Skeletal muscle satellite cell (primary cell): ENCODE results near the gene SGO2.
"Not testable (repeated sequence)": the region's sequence is repeated elsewhere in the genome, so short reads cannot be mapped to it uniquely, and the experiment has no call there.

Experiments
- H3K27me3 ChIP-seq: 2 replicates; pipeline ENCODE4 v1.7.0; 2013; ENCODE audit warnings: low read length; ENCODE audit not compliant: control insufficient read depth, insufficient read depth
- H3K36me3 ChIP-seq: 2 replicates; pipeline ENCODE4 v1.7.0; 2013; ENCODE audit warnings: mild to moderate bottlenecking, control low read depth, low read length; ENCODE audit not compliant: insufficient read depth
- H3K4me1 ChIP-seq: 2 replicates; pipeline ENCODE4 v1.7.0; 2013; ENCODE audit warnings: low read length; ENCODE audit not compliant: control insufficient read depth, insufficient read depth
- H3K4me2 ChIP-seq: 2 replicates; pipeline ENCODE4 v1.7.0; 2013; ENCODE audit warnings: mild to moderate bottlenecking, low read length
- H3K4me3 ChIP-seq: 2 replicates; pipeline ENCODE4 v1.7.0; 2013; ENCODE audit warnings: low read length
- H3K9ac ChIP-seq: 2 replicates; pipeline ENCODE4 v1.7.0; 2013; ENCODE audit warnings: mild to moderate bottlenecking, low read depth, low read length, moderate library complexity
- H3K9me3 ChIP-seq: replicated peaks from 2 replicates; pipeline ENCODE4 v1.7.0; 2013; ENCODE audit warnings: mild to moderate bottlenecking, control low read depth, low read length

SGO2 gene

GRCh38 chr2:200595913-200596312 lies 69.9 kb downstream of the SGO2 start:
- Histone ChIP-seq H3K9ac (no peak overlapping the region), H3K4me1 (peaks cover 18% of the 10 kb centered on the region), H3K4me2 (no peak overlapping the region), H3K4me3 (no peak overlapping the region), H3K9me3 (no peaks in the 10 kb centered on the region), H3K27me3 (no peaks in the 10 kb centered on the region), H3K36me3 (peaks cover 8% of the 10 kb centered on the region)

- peaks cover 8% of the 10 kb centered on the region for H3K36me3 ChIP-seq
- H3K9me3 ChIP-seq = no peaks in the 10 kb centered on the region
- no peaks in the 10 kb centered on the region for H3K27me3 ChIP-seq
- no peak overlapping the region for H3K4me2 ChIP-seq
- H3K9ac ChIP-seq = no peak overlapping the region
- H3K4me1 ChIP-seq = peaks cover 20% of the 10 kb centered on the region
- H3K4me3 ChIP-seq = no peak overlapping the region
These were observed 71.0 kb downstream of the SGO2 start for GRCh38 chr2:200596774-200597570.

- peaks cover 13% of the 10 kb centered on the region for H3K36me3 ChIP-seq
- H3K9me3 ChIP-seq = no peaks in the 10 kb centered on the region
- H3K4me2 ChIP-seq = no peak overlapping the region
- no peak overlapping the region for H3K9ac ChIP-seq
- H3K4me3 ChIP-seq = no peak overlapping the region
- H3K4me1 ChIP-seq = peaks cover 25% of the 10 kb centered on the region
- H3K27me3 ChIP-seq = no peaks in the 10 kb centered on the region
These were observed 73.2 kb downstream of the SGO2 start for GRCh38 chr2:200599206-200599605.

GRCh38 chr2:200600549-200601225 lies 74.7 kb downstream of the SGO2 start:
- Histone ChIP-seq H3K9me3 (no peaks in the 10 kb centered on the region), H3K4me2 (peak overlapping the region; percentile 35), H3K27me3 (no peaks in the 10 kb centered on the region), H3K36me3 (peaks cover 11% of the 10 kb centered on the region), H3K4me3 (no peak overlapping the region), H3K4me1 (peaks cover 33% of the 10 kb centered on the region), H3K9ac (no peak overlapping the region)

- Histone ChIP-seq H3K9ac (no peak overlapping the region), H3K4me1 (peaks cover 33% of the 10 kb centered on the region), H3K4me2 (no peak overlapping the region), H3K9me3 (no peaks in the 10 kb centered on the region), H3K36me3 (peaks cover 6% of the 10 kb centered on the region), H3K4me3 (no peak overlapping the region), H3K27me3 (no peaks in the 10 kb centered on the region)
These were observed 76.6 kb downstream of the SGO2 start for GRCh38 chr2:200602584-200602983.

GRCh38 chr2:200603972-200604371 lies 78.0 kb downstream of the SGO2 start:
- H3K27me3 ChIP-seq = no peaks in the 10 kb centered on the region
- peaks cover 41% of the 10 kb centered on the region for H3K4me1 ChIP-seq
- H3K9ac ChIP-seq = peak overlapping the region; percentile 22
- H3K4me2 ChIP-seq = peak overlapping the region; percentile 52
- no peaks in the 10 kb centered on the region for H3K9me3 ChIP-seq
- H3K4me3 ChIP-seq = no peak overlapping the region
- peaks cover 6% of the 10 kb centered on the region for H3K36me3 ChIP-seq

GRCh38 chr2:200604571-200605255 lies 78.7 kb downstream of the SGO2 start:
- Histone ChIP-seq H3K4me2 (peak overlapping the region; percentile 52), H3K4me1 (peaks cover 48% of the 10 kb centered on the region), H3K9ac (peak overlapping the region; percentile 22), H3K36me3 (peaks cover 6% of the 10 kb centered on the region), H3K4me3 (no peak overlapping the region), H3K9me3 (no peaks in the 10 kb centered on the region), H3K27me3 (no peaks in the 10 kb centered on the region)

- H3K4me1 ChIP-seq = peaks cover 41% of the 10 kb centered on the region
- H3K27me3 ChIP-seq = no peaks in the 10 kb centered on the region
- no peak overlapping the region for H3K9ac ChIP-seq
- peak overlapping the region; percentile 30 for H3K4me3 ChIP-seq
- peaks cover 16% of the 10 kb centered on the region for H3K36me3 ChIP-seq
- peak overlapping the region; percentile 77 for H3K4me2 ChIP-seq
- H3K9me3 ChIP-seq = no peaks in the 10 kb centered on the region
These were observed 82.5 kb downstream of the SGO2 start for GRCh38 chr2:200608341-200609027.

- H3K4me2 ChIP-seq = peak overlapping the region; percentile 77
- no peaks in the 10 kb centered on the region for H3K27me3 ChIP-seq
- H3K36me3 ChIP-seq = peaks cover 21% of the 10 kb centered on the region
- H3K9me3 ChIP-seq = no peaks in the 10 kb centered on the region
- peak overlapping the region; percentile 82 for H3K9ac ChIP-seq
- H3K4me1 ChIP-seq = peaks cover 39% of the 10 kb centered on the region
- H3K4me3 ChIP-seq = peak overlapping the region; percentile 67
These were observed 83.1 kb downstream of the SGO2 start for GRCh38 chr2:200609028-200609614.

GRCh38 chr2:200610217-200610616 lies 84.2 kb downstream of the SGO2 start:
- Histone ChIP-seq H3K4me2 (peak overlapping the region; percentile 77), H3K36me3 (peaks cover 26% of the 10 kb centered on the region), H3K9ac (peak overlapping the region; percentile 82), H3K4me1 (peaks cover 40% of the 10 kb centered on the region), H3K4me3 (peak overlapping the region; percentile 67)
- H3K9me3 ChIP-seq, H3K27me3 ChIP-seq: not testable (repeated sequence)

- H3K27me3 ChIP-seq = no peaks in the 10 kb centered on the region
- H3K9me3 ChIP-seq = no peaks in the 10 kb centered on the region
- no peak overlapping the region for H3K4me2 ChIP-seq
- H3K4me1 ChIP-seq = peaks cover 64% of the 10 kb centered on the region
- no peak overlapping the region for H3K9ac ChIP-seq
- no peak overlapping the region for H3K4me3 ChIP-seq
- H3K36me3 ChIP-seq = peaks cover 38% of the 10 kb centered on the region
These were observed 87.7 kb downstream of the SGO2 start for GRCh38 chr2:200613692-200614091.
